Stimulated activated CD8-positive, alpha-beta memory T cell treated with anti-CD3 and anti-CD28 coated beads, Interleukin-4, amount 100 ng/mL, for 24 hours (primary cell): ENCODE measurements around the gene PYGM.

Source experiments
- DNase-seq: peaks from one replicate; pipeline ENCODE4 v3.0.0-alpha.2; 2020; ENCODE audit warnings: low read depth

PYGM gene

GRCh38 chr11:64759722-64760719 is at the start of gene PYGM:
Gene PYGM, minus strand, starts transcription at chr11:64759974. Its CDS starts 76 bp downstream, at chr11:64759898.
- no peak for DNase-seq

- no peak for DNase-seq
Observed at GRCh38 chr11:64805481-64805880, 45.7 kb upstream of the PYGM start.

DNA sequence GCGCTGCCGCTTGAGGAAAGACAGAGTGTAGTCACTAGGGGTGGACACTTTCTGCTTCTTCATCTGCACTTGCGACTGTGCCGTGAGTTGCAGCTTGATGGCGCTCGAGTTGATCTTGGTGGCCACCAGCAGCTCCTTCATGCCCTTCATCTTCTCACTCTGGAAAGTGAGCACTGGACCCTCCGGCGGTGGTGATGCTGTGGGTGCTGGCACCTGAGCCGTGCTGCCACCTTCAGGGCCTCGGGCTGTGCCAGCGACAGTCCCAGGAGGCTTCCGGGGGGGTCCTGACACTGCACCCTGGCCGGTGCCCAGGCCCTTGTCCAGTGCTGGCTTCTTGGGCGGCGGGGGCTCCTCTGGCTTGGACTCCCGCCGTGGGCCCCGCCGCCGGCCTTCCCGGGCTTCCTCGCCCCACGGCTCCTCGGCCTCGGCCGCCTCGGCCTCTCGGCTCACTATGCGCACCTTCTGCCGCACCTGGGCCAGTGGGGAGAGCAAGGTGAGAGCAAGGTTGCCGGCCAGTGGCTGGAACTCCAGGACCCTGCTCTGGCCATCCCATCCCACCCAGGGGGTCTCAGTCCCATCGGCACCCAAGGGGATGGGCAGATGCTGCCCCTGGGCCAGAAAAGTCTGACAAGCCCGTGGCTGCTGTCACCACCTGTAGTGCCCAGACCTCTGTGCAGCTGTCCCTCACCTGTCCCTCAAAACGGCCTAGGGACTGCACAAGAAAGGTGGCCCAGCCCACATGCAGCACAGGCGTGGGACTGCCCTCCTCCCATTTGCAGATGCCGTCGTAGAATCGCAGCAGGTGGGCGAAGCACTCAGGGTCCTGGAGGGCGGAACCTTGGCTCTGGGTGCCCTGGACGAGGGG is 44.8 kb upstream of the PYGM start:
- no peak for DNase-seq

DNA sequence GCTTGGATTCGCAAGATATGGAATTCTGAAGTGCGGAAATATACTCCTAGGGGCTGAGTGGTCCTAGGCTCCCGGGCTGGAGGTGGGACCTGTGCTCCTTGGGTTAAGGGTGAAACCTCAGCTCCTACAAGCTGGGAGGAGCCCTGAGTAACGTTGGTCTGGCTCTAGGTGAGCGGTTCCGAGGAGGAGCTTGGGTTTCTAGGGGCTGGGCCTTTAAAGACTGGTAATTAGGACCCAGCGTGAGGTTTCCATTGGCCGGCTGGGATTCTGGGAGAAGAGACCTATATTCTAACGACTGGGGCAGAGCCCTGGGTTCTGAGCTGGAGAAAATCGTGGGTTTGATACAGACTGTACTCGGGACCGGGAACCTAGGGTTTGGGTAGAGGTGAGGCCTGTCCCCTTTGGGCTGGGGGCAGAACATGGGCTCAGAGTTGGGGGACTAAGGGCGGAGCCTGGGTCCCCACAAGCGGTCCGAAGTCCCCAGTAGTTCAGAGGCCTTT is 44.1 kb upstream of the PYGM start:
- DNase-seq: no peak

DNA sequence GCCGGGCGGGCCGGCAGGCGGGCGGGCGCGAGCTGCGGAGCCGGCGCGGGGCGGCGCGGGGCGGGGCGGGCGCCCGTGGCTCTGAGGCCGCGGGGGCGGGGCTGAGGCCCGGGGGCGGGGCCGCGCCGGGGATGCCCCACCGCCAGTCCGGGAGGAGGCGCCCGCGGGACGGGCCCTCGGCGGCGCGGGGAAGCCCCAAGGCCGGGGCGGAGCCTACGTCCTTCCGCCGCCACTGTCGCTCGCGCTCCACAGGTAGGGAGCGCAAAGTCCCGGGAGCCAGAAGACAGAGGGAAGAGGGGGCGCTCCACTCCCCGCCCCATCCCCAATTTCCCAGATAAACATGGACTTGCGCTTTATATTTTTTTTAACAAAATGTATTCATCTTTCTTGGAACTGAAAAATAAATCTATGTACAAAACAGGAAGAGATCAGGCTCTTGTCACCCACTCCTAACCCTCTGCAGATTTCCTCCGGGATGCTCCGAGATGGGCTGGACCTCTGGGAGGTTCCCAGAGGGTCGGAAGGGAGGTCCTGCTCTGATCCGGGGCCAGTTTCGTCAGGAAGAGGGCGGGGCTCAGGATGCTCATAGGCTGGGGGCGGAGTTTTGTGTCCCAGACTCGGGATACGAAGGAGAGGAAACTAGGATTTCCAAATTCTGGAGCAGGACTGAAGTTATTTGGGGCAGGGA is 43.5 kb upstream of the PYGM start, which contains the start of gene MAP4K2:
TSS of gene MAP4K2 (minus strand) at position 57 of the 688 bp plus-strand sequence. CDS start 65 bp downstream, outside the sequence.
- peak; percentile 76 for DNase-seq

DNA sequence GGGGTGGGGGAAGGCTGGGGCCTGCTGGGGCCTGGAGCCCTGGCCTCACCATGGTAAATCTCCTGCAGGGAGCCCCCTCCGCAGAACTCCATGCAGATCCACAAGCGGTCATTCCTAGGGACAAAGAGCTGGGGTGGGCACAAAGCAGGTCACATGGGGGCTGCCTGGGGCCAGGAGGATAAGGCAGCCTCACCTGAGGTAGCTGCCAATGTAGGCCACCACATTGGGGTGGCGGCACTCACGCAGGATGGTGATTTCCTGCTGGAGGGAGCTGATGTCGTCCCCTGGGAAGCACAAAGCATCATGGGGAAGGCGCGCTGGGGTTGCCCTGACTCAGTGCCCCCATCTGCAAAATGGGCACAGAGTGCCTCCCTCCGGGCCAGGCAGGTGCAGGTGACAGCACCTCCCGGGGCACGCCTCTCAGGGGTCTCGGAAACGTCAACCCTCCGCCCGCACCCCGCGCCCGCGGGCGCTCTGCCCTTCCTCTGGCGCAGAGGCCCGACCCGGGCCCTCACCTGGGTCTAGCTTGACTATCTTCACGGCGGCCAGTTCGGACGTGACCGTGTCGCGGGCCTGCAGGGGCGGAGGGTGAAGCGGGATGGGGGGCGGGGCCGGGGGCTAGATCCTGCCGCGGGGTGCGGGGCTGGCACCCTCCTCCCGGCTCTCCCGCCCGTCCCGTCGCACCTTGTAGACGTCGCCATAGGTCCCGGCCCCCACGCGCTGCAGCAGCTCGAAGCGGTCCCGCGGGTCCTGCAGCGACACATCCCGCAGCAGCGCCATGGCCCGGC is 42.8 kb upstream of the PYGM start:
- DNase-seq: no peak

DNA sequence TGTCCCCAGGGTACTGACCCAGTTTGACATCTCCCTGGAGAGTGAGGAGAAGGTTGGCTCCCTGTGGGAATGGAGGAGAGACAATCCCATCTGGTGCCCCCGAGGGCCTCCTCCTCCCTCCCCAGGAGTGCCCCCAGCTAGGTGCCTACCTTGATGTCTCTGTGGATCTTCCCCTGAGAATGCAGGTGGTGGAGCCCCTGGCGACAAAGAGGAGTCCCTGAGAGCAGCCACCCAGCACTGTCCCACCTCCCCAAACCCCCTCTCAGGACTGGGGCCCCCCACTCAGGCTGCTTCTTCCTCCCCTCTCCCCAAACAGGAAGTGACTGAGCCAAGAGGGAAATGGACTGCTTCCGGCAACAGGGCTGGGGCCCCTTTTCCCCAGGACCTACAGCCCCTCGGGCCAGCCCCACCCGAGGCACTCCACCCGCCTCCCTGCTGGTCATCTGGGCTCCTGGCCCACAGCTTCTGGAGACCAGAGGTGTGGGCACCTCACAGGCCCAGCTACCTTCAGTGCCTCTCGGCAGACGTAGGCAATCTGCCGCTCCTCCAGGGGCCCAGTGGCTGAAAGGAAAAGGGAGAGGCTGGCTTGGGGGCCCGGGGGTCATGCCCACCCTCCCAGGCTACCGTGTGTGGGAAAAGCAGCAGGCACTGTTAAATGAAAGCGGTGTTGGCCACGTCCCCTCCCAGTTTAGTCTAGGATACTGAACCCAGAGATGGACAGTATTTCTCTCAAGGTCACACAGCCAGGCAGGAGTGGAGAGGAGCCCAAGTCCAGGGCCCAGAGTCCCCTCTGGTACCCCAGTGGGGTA is 42.0 kb upstream of the PYGM start:
- DNase-seq: no peak

- DNase-seq: no peak
Observed at GRCh38 chr11:64801158-64801464, 41.3 kb upstream of the PYGM start.

DNA sequence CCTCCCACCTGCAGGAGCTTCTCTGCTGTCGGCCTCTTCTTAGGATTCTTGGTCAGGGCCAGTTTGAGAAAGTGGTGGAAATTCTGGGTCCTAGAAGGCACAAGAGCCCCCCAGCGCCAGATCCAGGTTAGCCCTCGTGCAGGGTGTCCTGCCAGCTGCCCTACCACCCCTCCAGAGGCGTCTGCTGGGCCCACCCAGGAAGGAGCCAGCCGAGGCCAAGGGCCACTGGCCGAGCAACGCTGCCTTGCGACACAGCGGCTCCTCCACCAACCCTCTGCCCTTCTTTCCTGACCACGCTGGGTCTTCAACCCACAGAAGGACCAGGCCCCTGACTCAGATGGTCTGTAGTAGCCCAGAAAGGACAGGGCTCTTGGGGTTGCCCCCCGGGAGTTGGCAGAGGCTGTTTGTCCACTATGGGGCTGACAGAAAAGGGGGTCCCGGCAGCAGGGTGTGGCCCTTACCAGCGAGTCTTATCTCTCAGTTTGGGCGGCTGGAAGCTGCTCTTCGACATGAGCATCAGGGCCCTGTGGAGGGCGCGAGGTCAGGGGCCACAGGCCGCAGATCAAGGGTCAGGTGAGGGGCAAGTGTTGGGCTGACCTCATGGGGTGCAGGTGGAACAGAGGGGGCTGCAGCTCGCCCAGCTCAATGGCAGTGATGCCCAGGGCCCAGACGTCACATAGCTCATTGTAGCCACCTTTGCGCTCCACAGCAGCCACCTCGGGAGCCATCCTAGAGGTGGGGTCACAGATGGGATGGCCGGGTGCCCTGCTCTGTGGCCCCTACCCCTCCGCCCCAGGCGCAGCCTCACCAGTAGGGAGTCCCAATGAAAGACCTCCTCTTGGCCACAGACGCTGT is 40.8 kb upstream of the PYGM start:
- DNase-seq: no peak

- DNase-seq: no peak
Observed at GRCh38 chr11:64799623-64800302, 40.0 kb upstream of the PYGM start.

- no peak for DNase-seq
Observed at GRCh38 chr11:64799256-64799622, 39.5 kb upstream of the PYGM start.

- no peak for DNase-seq
Observed at GRCh38 chr11:64796757-64797541, 37.2 kb upstream of the PYGM start.

- no peak for DNase-seq
Observed at GRCh38 chr11:64796047-64796756, 36.4 kb upstream of the PYGM start.

DNA sequence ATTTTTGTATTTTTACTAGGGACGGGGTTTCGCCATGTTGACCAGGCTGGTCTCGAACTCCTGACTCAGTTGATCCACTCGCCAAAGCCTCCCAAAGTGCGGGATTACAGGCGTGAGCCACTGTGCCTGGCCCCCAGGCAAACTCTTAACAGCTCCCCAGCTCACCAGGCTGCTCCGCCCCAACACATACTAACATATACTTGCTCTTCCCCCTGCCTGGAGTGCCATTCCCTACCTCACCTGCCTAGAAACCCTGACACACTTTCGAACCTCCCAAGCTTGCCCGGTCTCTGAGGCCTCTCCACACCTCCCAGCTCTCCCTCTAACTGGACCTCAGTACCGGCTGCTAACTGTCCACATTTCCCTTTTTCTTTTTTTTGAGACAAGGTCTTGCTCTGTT is 34.8 kb upstream of the PYGM start:
- DNase-seq: no peak

DNA sequence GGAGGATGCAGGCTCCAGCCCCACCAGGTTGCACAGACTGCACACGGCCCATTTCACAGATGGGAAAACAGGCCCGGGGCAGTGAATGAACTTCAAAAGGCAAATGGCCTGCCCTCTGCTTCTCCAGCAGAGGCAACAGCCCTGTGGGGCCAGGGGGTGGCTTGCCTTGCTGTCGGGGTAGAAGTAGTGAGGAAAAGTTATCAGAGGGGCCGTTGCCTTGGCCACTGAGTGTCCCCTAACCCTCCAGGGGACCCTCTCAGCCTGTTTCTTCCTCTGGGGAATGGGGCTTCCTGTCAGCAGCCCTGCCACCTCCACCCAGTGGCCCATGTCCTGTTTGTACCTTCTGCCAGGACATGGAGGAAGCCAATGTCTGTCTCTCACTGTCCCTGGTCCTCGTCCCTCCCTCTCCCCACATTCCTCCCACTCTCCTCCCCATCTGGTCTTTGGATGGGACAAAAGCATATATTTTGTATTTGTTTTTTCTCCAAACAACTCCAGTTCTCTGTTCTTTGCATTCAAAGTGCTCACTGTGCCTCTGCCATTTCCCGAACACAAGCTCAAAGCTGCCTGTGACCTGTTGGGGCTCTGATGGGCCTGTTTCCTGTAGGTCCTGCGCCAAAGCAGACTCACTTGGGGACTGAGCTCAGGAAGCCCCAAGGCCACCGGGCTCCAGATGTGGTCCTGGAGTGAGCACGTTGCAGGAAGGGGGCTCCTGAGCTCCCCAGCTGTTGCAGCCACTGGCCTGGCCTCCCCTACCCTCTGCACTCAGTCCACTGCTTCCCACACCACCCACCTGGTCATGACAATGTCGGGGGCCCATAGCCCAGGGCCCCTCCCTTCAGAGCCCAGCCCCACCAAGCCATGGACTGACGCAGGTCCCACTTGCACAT is 33.7 kb upstream of the PYGM start:
- DNase-seq: no peak

DNA sequence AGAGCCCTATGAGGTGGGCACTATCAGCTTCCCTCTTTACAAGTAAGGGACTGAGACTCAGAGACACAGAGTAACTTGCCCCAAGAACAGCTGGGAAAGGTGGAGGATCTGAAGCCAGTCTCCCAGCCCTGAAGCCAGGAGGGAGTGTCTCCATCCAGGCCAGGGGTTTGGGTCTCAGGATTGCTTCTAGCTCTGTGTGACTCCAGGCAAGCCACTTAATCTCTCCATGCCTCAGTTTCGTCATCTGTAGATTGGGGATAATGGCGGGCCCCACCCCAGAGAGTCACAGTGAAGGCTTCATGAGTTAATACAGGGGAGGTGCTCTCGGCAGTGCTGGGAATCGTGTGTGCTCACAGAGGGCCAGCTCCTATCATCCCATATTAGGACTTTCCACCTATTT is 32.7 kb upstream of the PYGM start:
- DNase-seq: no peak
